ENCODE data around the gene ABCB9. TPM values are rescaled to one million over a fixed set of nuclear protein-coding genes. Genes with fewer than 3 reads are reported as not detected.
"Not testable (repeated sequence)": the region's sequence is repeated elsewhere in the genome, so short reads cannot be mapped to it uniquely, and the experiment has no call there.

The ABCB9 gene
- total RNA-seq, result 12.1 and 12.9 TPM in 2 replicates

GRCh38 chr12:122965851-122966742 lies at the start of gene ABCB9:
Gene ABCB9 (minus strand): TSS chr12:122966463. CDS start chr12:122960235, 6,228 bp downstream.
- H3K4me3 ChIP-seq (ENCODE audit: low read depth, low read length), result peak within 1 kb of the TSS; percentile 74
- peak; percentile 90 for DNase-seq (ENCODE audit: low read depth)
- TF ChIP-seq CTCF (IDR thresholded peaks at IDR 0.05; ENCODE audit: insufficient read depth, low read depth, low read length), result no peak

DNA sequence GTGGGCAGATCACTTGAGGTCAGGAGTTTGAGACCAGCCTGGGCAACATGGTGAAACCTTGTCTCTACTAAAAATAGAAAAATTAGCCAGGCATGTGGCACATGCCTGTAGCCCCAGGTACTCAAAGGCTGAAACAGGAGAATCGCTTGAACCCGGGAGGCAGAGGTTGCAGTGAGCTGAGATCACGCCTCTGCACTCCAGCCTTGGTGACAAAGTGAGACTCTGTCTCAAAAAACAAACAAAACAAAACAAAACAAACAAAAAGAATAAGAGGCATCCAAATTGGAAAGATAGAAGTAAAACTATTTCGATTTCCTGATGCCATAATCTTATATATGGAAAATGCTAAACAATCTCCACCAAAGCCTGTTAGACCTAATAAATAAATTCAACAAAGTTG lies 48.2 kb upstream of the ABCB9 start:
- not testable (repeated sequence) for DNase-seq (ENCODE audit: low read depth); H3K4me3 ChIP-seq (ENCODE audit: low read depth, low read length)

GRCh38 chr12:123013185-123014095 lies 47.2 kb upstream of the ABCB9 start:
- H3K4me3 ChIP-seq (ENCODE audit: low read depth, low read length), result no peak overlapping the region
- no peak for DNase-seq (ENCODE audit: low read depth)
- no peak for TF ChIP-seq CTCF (IDR thresholded peaks at IDR 0.05; ENCODE audit: insufficient read depth, low read depth, low read length)

GRCh38 chr12:123011701-123012100 lies 45.4 kb upstream of the ABCB9 start:
- no peak overlapping the region for H3K4me3 ChIP-seq (ENCODE audit: low read depth, low read length)
- no peak for TF ChIP-seq CTCF (IDR thresholded peaks at IDR 0.05; ENCODE audit: insufficient read depth, low read depth, low read length)
- peak; percentile 19 for DNase-seq (ENCODE audit: low read depth)

DNA sequence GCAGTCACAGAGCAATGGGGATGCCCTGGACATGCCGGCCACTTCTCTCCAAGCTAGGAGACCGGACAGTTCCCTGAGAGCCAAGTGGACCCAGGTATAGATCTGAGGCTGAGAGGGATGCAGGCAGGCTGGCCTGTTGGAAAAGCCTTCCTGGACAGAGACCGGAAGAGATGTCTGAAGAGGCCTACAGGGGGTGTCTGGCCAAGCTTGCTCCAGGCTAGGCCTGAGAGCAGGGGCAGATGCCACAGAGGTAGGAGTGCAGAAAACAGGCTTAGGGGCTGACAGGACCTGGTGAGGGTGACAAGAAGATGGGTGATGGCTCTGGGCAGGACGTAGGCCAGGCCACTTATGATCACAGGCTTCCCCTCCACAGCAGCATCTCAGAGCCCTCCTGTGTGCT lies 44.4 kb upstream of the ABCB9 start:
- TF ChIP-seq CTCF (IDR thresholded peaks at IDR 0.05; ENCODE audit: insufficient read depth, low read depth, low read length), result no peak
- no peak overlapping the region for H3K4me3 ChIP-seq (ENCODE audit: low read depth, low read length)
- no peak for DNase-seq (ENCODE audit: low read depth)

DNA sequence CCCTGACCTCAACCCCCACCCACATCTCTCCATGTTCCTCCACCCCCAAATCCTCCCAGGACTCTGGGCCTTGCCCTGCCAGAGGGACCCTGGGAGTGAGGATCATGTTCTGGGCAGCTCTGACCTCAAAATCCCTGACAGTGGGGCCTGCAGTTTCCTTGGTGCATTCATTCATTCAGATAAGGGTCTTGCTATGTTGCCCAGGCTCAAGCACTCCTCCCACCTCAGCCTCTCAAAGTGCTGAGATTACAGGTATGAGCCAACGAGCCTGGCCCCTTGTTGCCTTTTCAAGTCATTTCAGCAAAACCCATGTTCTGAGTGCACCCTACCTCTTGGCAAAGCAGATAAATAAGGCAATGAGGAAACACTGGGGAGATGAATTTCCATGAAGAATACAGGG lies 43.8 kb upstream of the ABCB9 start:
- no peak overlapping the region for H3K4me3 ChIP-seq (ENCODE audit: low read depth, low read length)
- TF ChIP-seq CTCF (IDR thresholded peaks at IDR 0.05; ENCODE audit: insufficient read depth, low read depth, low read length), result no peak
- no peak for DNase-seq (ENCODE audit: low read depth)

DNA sequence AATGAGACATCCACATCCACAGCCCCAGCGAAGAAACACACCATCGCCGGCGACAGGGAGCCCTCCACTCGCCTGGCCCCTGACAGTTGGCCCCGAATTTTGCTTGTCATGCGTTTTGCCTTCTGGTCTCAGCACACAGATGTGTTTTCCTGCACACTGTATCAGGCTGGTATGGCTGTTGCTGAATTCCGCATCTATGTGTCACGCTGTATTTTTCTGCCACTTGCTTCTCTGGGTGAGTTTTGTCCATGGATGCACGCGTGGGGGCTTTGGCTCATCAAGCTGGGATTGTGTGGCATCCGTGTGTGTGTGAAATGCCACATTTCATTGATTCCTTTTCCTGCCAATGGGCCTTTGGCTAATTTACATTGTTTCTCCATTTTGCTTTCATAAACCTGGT lies 40.7 kb upstream of the ABCB9 start:
- TF ChIP-seq CTCF (IDR thresholded peaks at IDR 0.05; ENCODE audit: insufficient read depth, low read depth, low read length), result no peak
- no peak for DNase-seq (ENCODE audit: low read depth)
- H3K4me3 ChIP-seq (ENCODE audit: low read depth, low read length), result no peak overlapping the region
